Esophagus muscularis mucosa (tissue), 4 donors: Measurements from ENCODE around the gene SOD3. TPM values are rescaled to one million over a fixed set of nuclear protein-coding genes. Genes with fewer than 3 reads are reported as not detected.

Experiments used
- DNase-seq: peaks from one replicate; pipeline ENCODE4 v3.0.0-alpha.2; 2017; ENCODE audit errors: extremely low spot score
- H3K27ac ChIP-seq, 4 donors: fragments of 200-600 bp; sonication (generic); replicated peaks in 1 of 4; 1 replicate in 3 of 4; 2 replicates in 1 of 4; pipeline ENCODE4 v1.5.1; 2016 to 2019; ENCODE audit warnings: mild to moderate bottlenecking in 1 of 4
- H3K27me3 ChIP-seq, 4 donors: fragments of 200-600 bp; sonication (generic); one replicate each; pipeline versions ENCODE4 v1.5.1 to v1.6.0; 2016 to 2019
- H3K36me3 ChIP-seq, 4 donors: fragments of 200-600 bp; sonication (generic); one replicate each; pipeline ENCODE4 v1.5.1; 2016 to 2019
- H3K4me1 ChIP-seq, 4 donors: fragments of 200-600 bp; sonication (generic); one replicate each; pipeline ENCODE4 v1.5.1; 2016 to 2019
- H3K4me3 ChIP-seq, 4 donors: fragments of 200-600 bp; sonication (generic); 1 replicate in 2 of 4; 2 replicates in 2 of 4; pipeline ENCODE4 v1.5.1; 2016 to 2019; ENCODE audit warnings: mild to moderate bottlenecking in 4 of 4, moderate library complexity in 1 of 4
- H3K9me3 ChIP-seq, 4 donors: fragments of 200-600 bp; sonication (generic); 1 replicate in 3 of 4; 2 replicates in 1 of 4; pipeline ENCODE4 v1.5.1; 2016 to 2019
- CTCF ChIP-seq, 3 experiments: fragments of 200-600 bp in 2 of 3; fragments of 450-650 bp in 1 of 3; sonication (generic) in 2 of 3; IDR thresholded peaks; one replicate each; pipeline ENCODE4 v1.5.1; 2017 to 2019; ENCODE audit warnings: antibody characterized with exemption in 3 of 3, mild to moderate bottlenecking in 2 of 3, moderate library complexity in 1 of 3
- EP300 ChIP-seq: sonication (generic); formaldehyde crosslinking; IDR thresholded peaks from one replicate; pipeline ENCODE4 v1.6.1; 2017; ENCODE audit warnings: antibody characterized with exemption
- POLR2A ChIP-seq: fragments of 450-650 bp; IDR thresholded peaks from one replicate; pipeline ENCODE4 v1.6.1; 2017; ENCODE audit warnings: antibody characterized with exemption, moderate library complexity, mild to moderate bottlenecking, low read depth
- POLR2AphosphoS5 ChIP-seq, 2 donors: sonication (generic); formaldehyde crosslinking; IDR thresholded peaks; one replicate each; pipeline ENCODE4 v1.6.1; 2017; ENCODE audit warnings: antibody characterized with exemption in 2 of 2
- WGBS: methylation state at CpG from one replicate; pipeline ENCODE4 v1.1.5; 2018; 5-methylcytosine and 5-hydroxymethylcytosine counted together
- intact Hi-C: fragments of 100-400 bp; cut with DNase I; formaldehyde crosslinking; loops from one replicate; pipeline ENCODE4 v1.15.1; 2023
- total RNA-seq, 4 donors: library from RNA; depleted of rRNA; stranded (reverse); fragments of >200 nt; gene quantifications; one replicate each; pipeline versions ENCODE4 v1.1.0 to v1.2.1, GENCODE V29; 2016

SOD3 gene
- total RNA-seq, 4 donors from 2014 or later = 404 to 1,012 (median 570) TPM

GRCh38 chr4:24750106-24750505 lies 45.3 kb upstream of the SOD3 start:
- intact Hi-C loops = no loop called here
- TF ChIP-seq POLR2A (no peak), POLR2AphosphoS5 (IDR thresholded peaks at IDR 0.05) (no peak), CTCF (IDR thresholded peaks at IDR 0.05) (no peak), EP300 (no peak)
- Histone ChIP-seq H3K27me3 (no peaks in the 10 kb centered on the region), H3K27ac (no peak overlapping the region), H3K9me3 (no peaks in the 10 kb centered on the region), H3K4me3 (no peak overlapping the region), H3K4me1 (peaks cover 0 to 8% (median 3%) of the 10 kb centered on the region in 4 donors), H3K36me3 (no peaks in the 10 kb centered on the region)
- WGBS = 76% methylated on average over 3 of the region's 3 CpGs
- DNase-seq = no peak

DNA sequence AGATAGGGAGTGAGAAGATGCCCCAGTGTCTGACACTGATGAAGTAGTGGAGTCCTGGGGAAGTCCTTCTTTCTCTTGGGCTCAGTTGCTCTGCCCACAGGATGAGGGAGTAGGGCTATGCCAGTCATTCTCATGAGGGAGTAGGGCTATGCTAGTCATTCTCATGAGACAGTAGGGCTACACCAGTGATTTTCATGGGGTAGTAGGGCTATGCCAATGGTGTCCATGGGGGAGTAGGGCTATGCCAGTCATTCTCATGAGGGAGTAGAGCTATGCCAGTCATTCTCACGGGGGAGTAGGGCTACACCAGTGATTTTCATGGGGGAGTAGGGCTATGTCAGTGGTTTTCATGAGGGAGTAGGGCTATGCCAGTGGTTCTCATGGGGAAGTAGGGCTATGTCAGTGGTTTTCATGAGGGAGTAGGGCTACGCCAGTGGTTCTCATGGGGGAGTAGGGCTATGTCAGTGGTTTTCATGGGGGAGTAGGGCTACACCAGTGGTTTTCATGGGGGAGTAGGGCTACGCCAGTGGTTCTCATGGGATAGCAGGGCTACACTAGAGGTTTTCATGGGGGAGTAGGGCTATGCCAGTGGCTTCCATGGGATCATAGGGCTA lies 43.3 kb upstream of the SOD3 start:
- TF ChIP-seq POLR2A (no peak), EP300 (no peak), POLR2AphosphoS5 (IDR thresholded peaks at IDR 0.05) (no peak), CTCF (IDR thresholded peaks at IDR 0.05) (no peak)
- no peak for DNase-seq
- Histone ChIP-seq H3K9me3 (peaks cover 0 to 10% (median 3%) of the 10 kb centered on the region in 4 donors), H3K4me3 (no peak overlapping the region), H3K27ac (no peak overlapping the region), H3K27me3 (no peaks in the 10 kb centered on the region), H3K36me3 (no peaks in the 10 kb centered on the region), H3K4me1 (no peaks in the 10 kb centered on the region)
- WGBS = 75% methylated on average over 3 of the region's 3 CpGs
- intact Hi-C loops = no loop called here

DNA sequence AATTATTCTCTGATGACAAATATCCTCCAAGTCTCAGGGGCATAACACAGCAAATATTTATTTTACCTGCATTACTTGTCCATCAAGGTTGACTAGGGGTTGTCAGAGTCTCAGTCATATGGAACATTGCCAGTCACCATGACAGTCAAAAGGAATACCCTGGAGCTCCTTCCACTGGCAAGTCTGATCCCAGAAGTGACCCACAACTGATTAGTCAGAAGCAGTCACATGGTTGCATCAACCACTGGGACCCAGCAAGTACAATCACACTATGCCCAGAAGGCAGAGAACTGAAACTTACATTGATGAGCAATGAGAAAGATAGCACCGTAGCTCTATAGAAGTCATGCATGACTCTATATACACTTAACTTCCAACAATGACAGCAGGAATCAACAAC lies 41.9 kb upstream of the SOD3 start:
- DNase-seq = no peak
- 64% methylated on average over 1 of the region's 1 CpG for WGBS
- Histone ChIP-seq H3K27ac (no peak overlapping the region), H3K36me3 (no peaks in the 10 kb centered on the region), H3K4me1 (no peaks in the 10 kb centered on the region), H3K27me3 (no peaks in the 10 kb centered on the region), H3K9me3 (peaks cover 0 to 16% (median 10%) of the 10 kb centered on the region in 4 donors), H3K4me3 (no peak overlapping the region)
- intact Hi-C loops = no loop called here
- TF ChIP-seq POLR2AphosphoS5 (IDR thresholded peaks at IDR 0.05) (no peak), POLR2A (no peak), CTCF (IDR thresholded peaks at IDR 0.05) (no peak), EP300 (no peak)

GRCh38 chr4:24754571-24754970 lies 40.8 kb upstream of the SOD3 start:
- TF ChIP-seq POLR2A (no peak), EP300 (no peak), CTCF (IDR thresholded peaks at IDR 0.05) (no peak), POLR2AphosphoS5 (IDR thresholded peaks at IDR 0.05) (no peak)
- no peaks in the 10 kb centered on the region for H3K27me3 ChIP-seq
- intact Hi-C loops = no loop called here
- no peak overlapping the region for H3K4me3 ChIP-seq
- H3K9me3 ChIP-seq = peaks cover 0 to 16% (median 10%) of the 10 kb centered on the region in 4 donors
- WGBS = 78% methylated on average over 3 of the region's 3 CpGs
- no peaks in the 10 kb centered on the region for H3K4me1 ChIP-seq
- H3K27ac ChIP-seq = no peak overlapping the region
- no peaks in the 10 kb centered on the region for H3K36me3 ChIP-seq
- no peak for DNase-seq
